ENCODE results near the gene GRIN2D.

The GRIN2D gene

DNA sequence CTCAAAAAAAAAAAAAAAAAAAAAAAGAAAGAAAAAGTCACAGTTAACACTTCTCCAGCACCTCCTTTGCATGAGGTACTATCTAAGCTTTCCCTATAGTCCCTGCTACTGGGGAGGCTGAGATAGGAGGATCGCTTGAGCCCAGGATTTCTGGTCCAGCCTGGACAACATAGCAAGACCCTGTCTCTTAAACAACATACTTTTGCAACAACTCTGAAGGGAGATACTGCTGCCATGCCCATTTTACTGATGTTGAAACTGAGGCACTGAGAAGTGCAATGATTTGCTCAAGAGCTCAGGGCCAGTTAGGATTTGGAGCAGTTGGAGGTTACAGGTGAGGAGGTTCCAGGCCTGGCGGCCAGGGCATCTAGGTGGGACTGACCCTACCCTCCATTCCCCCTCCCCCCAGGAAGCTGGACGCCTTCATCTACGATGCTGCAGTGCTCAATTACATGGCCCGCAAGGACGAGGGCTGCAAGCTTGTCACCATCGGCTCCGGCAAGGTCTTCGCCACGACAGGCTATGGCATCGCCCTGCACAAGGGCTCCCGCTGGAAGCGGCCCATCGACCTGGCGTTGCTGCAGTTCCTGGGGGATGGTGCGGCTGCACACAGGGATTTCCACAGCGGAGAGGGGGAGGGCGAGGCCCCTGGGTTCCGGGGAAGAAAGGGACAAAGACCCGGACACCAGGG, 48.0 kb downstream of the GRIN2D start:
- in situ Hi-C loops (cut with MboI; ENCODE audit: low sequenced_read_pairs) = no loop called here

DNA sequence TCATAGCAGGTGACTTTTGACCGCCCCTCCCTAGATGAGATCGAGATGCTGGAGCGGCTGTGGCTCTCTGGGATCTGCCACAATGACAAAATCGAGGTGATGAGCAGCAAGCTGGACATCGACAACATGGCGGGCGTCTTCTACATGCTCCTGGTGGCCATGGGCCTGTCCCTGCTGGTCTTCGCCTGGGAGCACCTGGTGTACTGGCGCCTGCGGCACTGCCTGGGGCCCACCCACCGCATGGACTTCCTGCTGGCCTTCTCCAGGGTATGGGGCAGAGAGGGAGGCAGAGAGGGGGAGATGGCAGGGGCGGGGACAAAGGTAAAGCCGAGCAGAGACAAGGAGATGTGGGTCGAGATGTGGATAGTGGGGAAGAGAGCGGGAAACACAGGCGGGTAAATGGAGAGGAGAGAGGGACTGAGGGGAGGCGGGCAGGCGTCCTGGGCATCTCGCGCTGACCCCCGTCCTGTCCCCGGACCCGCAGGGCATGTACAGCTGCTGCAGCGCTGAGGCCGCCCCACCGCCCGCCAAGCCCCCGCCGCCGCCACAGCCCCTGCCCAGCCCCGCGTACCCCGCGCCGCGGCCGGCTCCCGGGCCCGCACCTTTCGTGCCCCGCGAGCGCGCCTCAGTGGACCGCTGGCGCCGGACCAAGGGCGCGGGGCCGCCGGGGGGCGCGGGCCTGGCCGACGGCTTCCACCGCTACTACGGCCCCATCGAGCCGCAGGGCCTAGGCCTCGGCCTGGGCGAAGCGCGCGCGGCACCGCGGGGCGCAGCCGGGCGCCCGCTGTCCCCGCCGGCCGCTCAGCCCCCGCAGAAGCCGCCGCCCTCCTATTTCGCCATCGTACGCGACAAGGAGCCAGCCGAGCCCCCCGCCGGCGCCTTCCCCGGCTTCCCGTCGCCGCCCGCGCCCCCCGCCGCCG, 48.9 kb downstream of the GRIN2D start:
- in situ Hi-C loops (cut with MboI; ENCODE audit: low sequenced_read_pairs) = no loop called here

- in situ Hi-C loops (cut with MboI; ENCODE audit: low sequenced_read_pairs) = no loop called here
These were observed 49.8 kb downstream of the GRIN2D start for GRCh38 chr19:48443256-48443655.

Measured in hTERT RPE-1 (cell line).